Measurements from ENCODE around the gene SIGLEC15. TPM values are rescaled to one million over a fixed set of nuclear protein-coding genes. Genes with fewer than 3 reads are reported as not detected.

The SIGLEC15 gene
- total RNA-seq, 2 experiments from 2014 or later, result not detected

- intact Hi-C loops (cut with micrococcal nuclease; ENCODE audit: unreplicated experiment), result no loop called here
- H3K79me2 ChIP-seq (ENCODE audit: insufficient read depth, low read depth, low read length), result no peaks in the 10 kb centered on the region
- ChIA-PET CTCF (ENCODE audit: unreplicated experiment) (no interaction called here), POLR2A (interaction anchor here (0.6 kb wide), 1 partner anchor 30 kb away, joined by 3 read pairs; no protein-coding TSS in a partner anchor)
- H3K9me2 ChIP-seq (ENCODE audit: insufficient read depth, low read length), result no peaks in the 10 kb centered on the region
- H3K9me3 ChIP-seq (ENCODE audit: low read length), result no peaks in the 10 kb centered on the region
- DNase-seq (ENCODE audit: low spot score), result no peak
- H2AFZ ChIP-seq (ENCODE audit: low read length), result no peak overlapping the region
- BruUV-seq (replicated peaks), result no TSS peak
- H3K4me3 ChIP-seq (ENCODE audit: low read depth, low read length, poor library complexity, severe bottlenecking), result no peak overlapping the region
- TF ChIP-seq EZH2phosphoT487 (IDR thresholded peaks at IDR 0.05; ENCODE audit: borderline replicate concordance, low read depth, low read length) (no peak), CTCF (conservative IDR thresholded peaks at IDR 0.05; ENCODE audit: low read length) (no peak)
- H3K4me2 ChIP-seq (ENCODE audit: low read length), result no peak overlapping the region
- no peak overlapping the region for H3K27ac ChIP-seq (ENCODE audit: low read depth, low read length, poor library complexity, severe bottlenecking)
- H4K20me1 ChIP-seq (ENCODE audit: insufficient read depth, low read length), result no peaks in the 10 kb centered on the region
- H3K36me3 ChIP-seq (ENCODE audit: insufficient read depth, low read length), result no peaks in the 10 kb centered on the region
- H3K4me1 ChIP-seq (ENCODE audit: insufficient read depth, low read length, poor library complexity, severe bottlenecking), result no peaks in the 10 kb centered on the region
Measured at GRCh38 chr18:45834306-45834705, 8.8 kb downstream of the SIGLEC15 start.

- H3K4me1 ChIP-seq (ENCODE audit: insufficient read depth, low read length, poor library complexity, severe bottlenecking), result no peaks in the 10 kb centered on the region
- H2AFZ ChIP-seq (ENCODE audit: low read length), result no peak overlapping the region
- H4K20me1 ChIP-seq (ENCODE audit: insufficient read depth, low read length), result no peaks in the 10 kb centered on the region
- no peak overlapping the region for H3K27ac ChIP-seq (ENCODE audit: low read depth, low read length, poor library complexity, severe bottlenecking)
- no peak for DNase-seq (ENCODE audit: low spot score)
- H3K79me2 ChIP-seq (ENCODE audit: insufficient read depth, low read depth, low read length), result no peaks in the 10 kb centered on the region
- ChIA-PET CTCF (ENCODE audit: unreplicated experiment) (no interaction called here), POLR2A (interaction anchor here (0.6 to 0.7 kb wide), 2 partner anchors 31 to 1606 kb away, joined by 3 read pairs; no protein-coding TSS in a partner anchor)
- no peaks in the 10 kb centered on the region for H3K9me3 ChIP-seq (ENCODE audit: low read length)
- no peaks in the 10 kb centered on the region for H3K9me2 ChIP-seq (ENCODE audit: insufficient read depth, low read length)
- no peaks in the 10 kb centered on the region for H3K36me3 ChIP-seq (ENCODE audit: insufficient read depth, low read length)
- no TSS peak for BruUV-seq (replicated peaks)
- TF ChIP-seq EZH2phosphoT487 (IDR thresholded peaks at IDR 0.05; ENCODE audit: borderline replicate concordance, low read depth, low read length), result no peak
- no peak for TF ChIP-seq CTCF (conservative IDR thresholded peaks at IDR 0.05; ENCODE audit: low read length)
- H3K4me3 ChIP-seq (ENCODE audit: low read depth, low read length, poor library complexity, severe bottlenecking), result no peak overlapping the region
- intact Hi-C loops (cut with micrococcal nuclease; ENCODE audit: unreplicated experiment), result no loop called here
- no peak overlapping the region for H3K4me2 ChIP-seq (ENCODE audit: low read length)
Measured at GRCh38 chr18:45835057-45835636, 9.7 kb downstream of the SIGLEC15 start.
